B cell (primary cell): ENCODE results near the gene VPS13D.

Experiments used
- CTCF ChIP-seq: fragments of 200-600 bp; IDR thresholded peaks from one replicate; pipeline ENCODE4 v1.8.0; 2022; ENCODE audit warnings: antibody characterized with exemption, mild to moderate bottlenecking
- EZH2 ChIP-seq: IDR thresholded peaks from 2 replicates; pipeline ENCODE4 v1.6.1; 2012; ENCODE audit warnings: borderline replicate concordance, low read depth, mild to moderate bottlenecking, moderate library complexity, low read length; ENCODE audit not compliant: insufficient read depth, poor library complexity, severe bottlenecking

- no peak for TF ChIP-seq CTCF
- no peak for TF ChIP-seq EZH2
Observed at GRCh38 chr1:12458571-12458970, 228.7 kb downstream of the VPS13D start.
